GM21576 (cell line): Measurements from ENCODE around the gene MTMR2.

Experiments
- ATAC-seq: cut with Tn5 transposase; IDR thresholded peaks from one replicate; pipeline ENCODE4 v1.9.1; 2021; ENCODE audit warnings: mild to moderate bottlenecking, moderate library complexity; ENCODE audit not compliant: unreplicated experiment

MTMR2 gene

GRCh38 chr11:95918720-95919119 is 5.2 kb downstream of the MTMR2 start:
- ATAC-seq = no peak

GRCh38 chr11:95918056-95918455 is 5.9 kb downstream of the MTMR2 start:
- ATAC-seq = no peak

GRCh38 chr11:95917193-95918036 is 6.5 kb downstream of the MTMR2 start:
- no peak for ATAC-seq

GRCh38 chr11:95916049-95916448 is 7.9 kb downstream of the MTMR2 start:
- no peak for ATAC-seq

GRCh38 chr11:95915051-95915450 is 8.9 kb downstream of the MTMR2 start:
- no peak for ATAC-seq

GRCh38 chr11:95913830-95914615 is 9.9 kb downstream of the MTMR2 start:
- no peak for ATAC-seq

GRCh38 chr11:95912902-95913560 is 10.9 kb downstream of the MTMR2 start:
- no peak for ATAC-seq

- no peak for ATAC-seq
Measured at GRCh38 chr11:95911369-95911759, 12.5 kb downstream of the MTMR2 start.

- ATAC-seq = no peak
Measured at GRCh38 chr11:95910638-95911368, 13.1 kb downstream of the MTMR2 start.

- no peak for ATAC-seq
Measured at GRCh38 chr11:95908826-95909225, 15.1 kb downstream of the MTMR2 start.

GRCh38 chr11:95907476-95907875 is 16.4 kb downstream of the MTMR2 start:
- ATAC-seq = no peak

GRCh38 chr11:95904009-95904650 is 19.8 kb downstream of the MTMR2 start:
- ATAC-seq = no peak

GRCh38 chr11:95898782-95899181 is 25.1 kb downstream of the MTMR2 start:
- ATAC-seq = no peak

GRCh38 chr11:95897731-95898130 is 26.2 kb downstream of the MTMR2 start:
- no peak for ATAC-seq

- no peak for ATAC-seq
Measured at GRCh38 chr11:95895815-95896214, 28.1 kb downstream of the MTMR2 start.

- no peak for ATAC-seq
Measured at GRCh38 chr11:95892892-95893570, 30.9 kb downstream of the MTMR2 start.

- ATAC-seq = no peak
Measured at GRCh38 chr11:95892492-95892891, 31.4 kb downstream of the MTMR2 start.

GRCh38 chr11:95891423-95892170 is 32.3 kb downstream of the MTMR2 start:
- ATAC-seq = peak; percentile 56

GRCh38 chr11:95888852-95889251 is 35.1 kb downstream of the MTMR2 start:
- ATAC-seq = no peak
